HEK293 (cell line): Measurements from ENCODE around the gene ASB4.

Experiments used
- CTCF ChIA-PET: fragments of 350-600 bp; formaldehyde crosslinking; extraction: SDS; loops from one replicate; lab custom pipeline; 2021; ENCODE audit warnings: antibody characterized with exemption; lab: Yijun Ruan, JAX
- POLR2A ChIA-PET: fragments of 300-600 bp; formaldehyde crosslinking; extraction: SDS; loops from one replicate; lab custom pipeline; 2020; ENCODE audit warnings: antibody characterized with exemption, inconsistent platforms; lab: Yijun Ruan, JAX
- H3K27ac ChIP-seq: fragments of 200-500 bp; sonication (Bioruptor generic); 2 replicates; pipeline ENCODE4 v1.5.1; 2014; ENCODE audit warnings: low read depth, low read length, control low read depth, inconsistent platforms; ENCODE audit errors: extremely low read depth
- H3K36me3 ChIP-seq, 2 experiments: fragments of 200-500 bp in 1 of 2; sonication (Bioruptor generic) in 1 of 2; 1 replicate in 1 of 2; 2 replicates in 1 of 2; pipeline ENCODE4 v1.5.1; 2014 to 2017; ENCODE audit warnings: inconsistent platforms in 2 of 2, low read length in 2 of 2; ENCODE audit not compliant: control insufficient read depth in 2 of 2, insufficient read depth in 1 of 2
- H3K4me1 ChIP-seq: fragments of 200-500 bp; sonication (Bioruptor generic); 2 replicates; pipeline ENCODE4 v1.5.1; 2014; ENCODE audit warnings: mild to moderate bottlenecking, low read length, inconsistent platforms; ENCODE audit not compliant: control insufficient read depth, insufficient read depth
- H3K4me3 ChIP-seq: 2 replicates; pipeline ENCODE4 v1.5.1; 2011; ENCODE audit warnings: low read depth, mild to moderate bottlenecking, control low read depth, low read length, moderate library complexity
- H3K9me3 ChIP-seq: fragments of 200-500 bp; sonication (Bioruptor generic); 2 replicates; pipeline ENCODE4 v1.5.1; 2014; ENCODE audit warnings: low read depth, low read length, inconsistent platforms; ENCODE audit not compliant: control insufficient read depth, insufficient read depth
- GLIS1 ChIP-seq: fragments of 450-650 bp; formaldehyde crosslinking; IDR thresholded peaks from 2 replicates; pipeline ENCODE4 v1.5.1; 2016; ENCODE audit warnings: missing biosample characterization, missing genetic modification characterization
- KLF1 ChIP-seq: fragments of 450-650 bp; formaldehyde crosslinking; IDR thresholded peaks from 2 replicates; pipeline ENCODE4 v1.5.1; 2016; ENCODE audit warnings: missing biosample characterization, missing genetic modification characterization
- SETDB1 ChIP-seq: IDR thresholded peaks from one replicate; pipeline ENCODE4 v1.6.1; 2017; ENCODE audit warnings: mild to moderate bottlenecking, low read length, moderate library complexity, mixed read lengths; ENCODE audit not compliant: insufficient read length
- SP3 ChIP-seq: fragments of 450-650 bp; formaldehyde crosslinking; IDR thresholded peaks from 2 replicates; pipeline ENCODE4 v1.5.1; 2016; ENCODE audit warnings: missing biosample characterization, missing genetic modification characterization
- YY2 ChIP-seq: fragments of 450-650 bp; formaldehyde crosslinking; IDR thresholded peaks from 2 replicates; pipeline ENCODE4 v1.5.1; 2016; ENCODE audit warnings: missing biosample characterization, missing genetic modification characterization
- ZNF138 ChIP-seq: fragments of 450-650 bp; formaldehyde crosslinking; IDR thresholded peaks from 2 replicates; pipeline ENCODE4 v1.5.1; 2016; ENCODE audit warnings: missing biosample characterization, missing genetic modification characterization, borderline replicate concordance
- ZNF202 ChIP-seq: fragments of 450-650 bp; formaldehyde crosslinking; IDR thresholded peaks from 2 replicates; pipeline ENCODE4 v1.5.1; 2016; ENCODE audit warnings: missing biosample characterization, missing genetic modification characterization, borderline replicate concordance
- ZNF23 ChIP-seq: fragments of 450-650 bp; formaldehyde crosslinking; IDR thresholded peaks from 2 replicates; pipeline ENCODE4 v1.5.1; 2016; ENCODE audit warnings: missing biosample characterization, missing genetic modification characterization, borderline replicate concordance
- ZNF311 ChIP-seq: fragments of 450-650 bp; formaldehyde crosslinking; IDR thresholded peaks from 2 replicates; pipeline ENCODE4 v1.5.1; 2017; ENCODE audit warnings: missing biosample characterization, missing genetic modification characterization, borderline replicate concordance
- ZNF350 ChIP-seq: fragments of 450-650 bp; formaldehyde crosslinking; IDR thresholded peaks from 2 replicates; pipeline ENCODE4 v1.5.0; 2017; ENCODE audit warnings: missing biosample characterization, mild to moderate bottlenecking, missing genetic modification characterization
- ZNF423 ChIP-seq: fragments of 450-650 bp; formaldehyde crosslinking; IDR thresholded peaks from 2 replicates; pipeline ENCODE4 v1.5.1; 2016; ENCODE audit warnings: missing biosample characterization, missing genetic modification characterization
- ZNF626 ChIP-seq: fragments of 450-650 bp; sonication (Bioruptor Pico); formaldehyde crosslinking; IDR thresholded peaks from 2 replicates; pipeline ENCODE4 v1.5.1; 2018; ENCODE audit warnings: missing biosample characterization, missing genetic modification characterization, inconsistent platforms
- ZNF654 ChIP-seq: fragments of 450-650 bp; formaldehyde crosslinking; IDR thresholded peaks from 2 replicates; pipeline ENCODE4 v1.5.1; 2016; ENCODE audit warnings: low read depth, missing biosample characterization, missing genetic modification characterization
- ZNF670 ChIP-seq: fragments of 450-650 bp; formaldehyde crosslinking; IDR thresholded peaks from 2 replicates; pipeline ENCODE4 v1.5.1; 2016; ENCODE audit warnings: missing biosample characterization, missing genetic modification characterization, low read depth
- ZNF792 ChIP-seq: fragments of 450-650 bp; formaldehyde crosslinking; IDR thresholded peaks from 2 replicates; pipeline ENCODE4 v1.5.1; 2016; ENCODE audit warnings: missing biosample characterization, missing genetic modification characterization
- TF ChIP-seq, protein P1 (sequence below): fragments of 450-650 bp; formaldehyde crosslinking; conservative IDR thresholded peaks from 2 replicates; pipeline ENCODE4 v1.5.1; 2016; ENCODE audit warnings: low read depth, missing biosample characterization, missing genetic modification characterization
- TF ChIP-seq, protein P2 (sequence below): fragments of 450-650 bp; formaldehyde crosslinking; IDR thresholded peaks from 2 replicates; pipeline ENCODE4 v1.5.1; 2016; ENCODE audit warnings: missing biosample characterization, missing genetic modification characterization
- TF ChIP-seq, protein P3 (sequence below): fragments of 450-650 bp; formaldehyde crosslinking; IDR thresholded peaks from 2 replicates; pipeline ENCODE4 v1.5.1; 2016; ENCODE audit warnings: missing biosample characterization, missing genetic modification characterization
- TF ChIP-seq, protein P4 (sequence below): fragments of 450-650 bp; formaldehyde crosslinking; IDR thresholded peaks from 2 replicates; pipeline ENCODE4 v1.5.1; 2016; ENCODE audit warnings: missing biosample characterization, missing genetic modification characterization
- TF ChIP-seq, protein P5 (sequence below): fragments of 450-650 bp; formaldehyde crosslinking; IDR thresholded peaks from 2 replicates; pipeline ENCODE4 v1.5.1; 2016; ENCODE audit warnings: missing biosample characterization, missing genetic modification characterization

ASB4 gene

DNA sequence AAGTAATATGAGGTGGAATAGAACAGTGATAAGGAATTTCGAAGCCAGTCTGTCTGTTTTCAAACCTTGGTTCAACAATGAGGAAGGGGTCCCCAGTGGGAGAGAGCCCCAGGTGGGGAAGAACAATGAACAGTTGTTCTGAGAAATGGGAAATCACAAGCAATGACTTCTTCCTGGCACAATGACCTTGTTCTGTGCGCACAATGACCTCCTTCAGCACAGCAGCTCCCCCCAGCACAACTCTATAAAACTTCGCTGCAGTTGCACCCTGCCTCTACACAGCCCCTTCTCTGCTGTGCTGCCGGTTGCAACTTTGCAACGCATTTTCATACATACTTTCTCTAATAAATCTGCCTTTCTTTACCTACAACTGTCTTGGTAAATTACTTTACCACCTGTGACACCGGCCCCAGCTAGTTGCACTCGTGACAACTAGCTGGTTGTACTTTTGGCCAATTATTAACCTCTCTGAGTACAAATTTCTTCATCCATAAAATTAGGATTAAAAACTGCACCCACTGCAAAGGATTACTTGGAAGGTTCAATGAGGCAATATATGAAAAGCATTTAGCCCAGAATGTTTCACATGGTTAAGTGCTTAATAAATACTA is 40.5 kb downstream of the ASB4 start:
- ChIA-PET CTCF (interaction anchor here (0.6 to 9.5 kb wide), 22 partner anchors 10 to 962 kb away, joined by 3 to 324 read pairs (median 3); no protein-coding TSS in a partner anchor), POLR2A (interaction anchor here (0.6 kb wide), 1 partner anchor 27 kb away, joined by 3 read pairs; no protein-coding TSS in a partner anchor)
- H3K36me3 ChIP-seq = no peaks in the 10 kb centered on the region
- H3K4me3 ChIP-seq = no peak overlapping the region
- TF ChIP-seq ZNF311 = no peak
- no peak for TF ChIP-seq ZNF792 (tag by site-specific recombination)
- TF ChIP-seq, protein P1, sequence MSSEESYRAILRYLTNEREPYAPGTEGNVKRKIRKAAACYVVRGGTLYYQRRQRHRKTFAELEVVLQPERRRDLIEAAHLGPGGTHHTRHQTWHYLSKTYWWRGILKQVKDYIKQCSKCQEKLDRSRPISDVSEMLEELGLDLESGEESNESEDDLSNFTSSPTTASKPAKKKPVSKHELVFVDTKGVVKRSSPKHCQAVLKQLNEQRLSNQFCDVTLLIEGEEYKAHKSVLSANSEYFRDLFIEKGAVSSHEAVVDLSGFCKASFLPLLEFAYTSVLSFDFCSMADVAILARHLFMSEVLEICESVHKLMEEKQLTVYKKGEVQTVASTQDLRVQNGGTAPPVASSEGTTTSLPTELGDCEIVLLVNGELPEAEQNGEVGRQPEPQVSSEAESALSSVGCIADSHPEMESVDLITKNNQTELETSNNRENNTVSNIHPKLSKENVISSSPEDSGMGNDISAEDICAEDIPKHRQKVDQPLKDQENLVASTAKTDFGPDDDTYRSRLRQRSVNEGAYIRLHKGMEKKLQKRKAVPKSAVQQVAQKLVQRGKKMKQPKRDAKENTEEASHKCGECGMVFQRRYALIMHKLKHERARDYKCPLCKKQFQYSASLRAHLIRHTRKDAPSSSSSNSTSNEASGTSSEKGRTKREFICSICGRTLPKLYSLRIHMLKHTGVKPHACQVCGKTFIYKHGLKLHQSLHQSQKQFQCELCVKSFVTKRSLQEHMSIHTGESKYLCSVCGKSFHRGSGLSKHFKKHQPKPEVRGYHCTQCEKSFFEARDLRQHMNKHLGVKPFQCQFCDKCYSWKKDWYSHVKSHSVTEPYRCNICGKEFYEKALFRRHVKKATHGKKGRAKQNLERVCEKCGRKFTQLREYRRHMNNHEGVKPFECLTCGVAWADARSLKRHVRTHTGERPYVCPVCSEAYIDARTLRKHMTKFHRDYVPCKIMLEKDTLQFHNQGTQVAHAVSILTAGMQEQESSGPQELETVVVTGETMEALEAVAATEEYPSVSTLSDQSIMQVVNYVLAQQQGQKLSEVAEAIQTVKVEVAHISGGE (tag by site-specific recombination) = no peak
- no peak for TF ChIP-seq ZNF138 (tag by site-specific recombination)
- no peak for TF ChIP-seq SP3 (tag by site-specific recombination)
- TF ChIP-seq, protein P2, sequence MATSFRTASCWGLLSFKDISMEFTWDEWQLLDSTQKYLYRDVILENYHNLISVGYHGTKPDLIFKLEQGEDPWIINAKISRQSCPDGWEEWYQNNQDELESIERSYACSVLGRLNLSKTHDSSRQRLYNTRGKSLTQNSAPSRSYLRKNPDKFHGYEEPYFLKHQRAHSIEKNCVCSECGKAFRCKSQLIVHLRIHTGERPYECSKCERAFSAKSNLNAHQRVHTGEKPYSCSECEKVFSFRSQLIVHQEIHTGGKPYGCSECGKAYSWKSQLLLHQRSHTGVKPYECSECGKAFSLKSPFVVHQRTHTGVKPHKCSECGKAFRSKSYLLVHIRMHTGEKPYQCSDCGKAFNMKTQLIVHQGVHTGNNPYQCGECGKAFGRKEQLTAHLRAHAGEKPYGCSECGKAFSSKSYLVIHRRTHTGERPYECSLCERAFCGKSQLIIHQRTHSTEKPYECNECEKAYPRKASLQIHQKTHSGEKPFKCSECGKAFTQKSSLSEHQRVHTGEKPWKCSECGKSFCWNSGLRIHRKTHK (tag by site-specific recombination) = no peak
- TF ChIP-seq, protein P3, sequence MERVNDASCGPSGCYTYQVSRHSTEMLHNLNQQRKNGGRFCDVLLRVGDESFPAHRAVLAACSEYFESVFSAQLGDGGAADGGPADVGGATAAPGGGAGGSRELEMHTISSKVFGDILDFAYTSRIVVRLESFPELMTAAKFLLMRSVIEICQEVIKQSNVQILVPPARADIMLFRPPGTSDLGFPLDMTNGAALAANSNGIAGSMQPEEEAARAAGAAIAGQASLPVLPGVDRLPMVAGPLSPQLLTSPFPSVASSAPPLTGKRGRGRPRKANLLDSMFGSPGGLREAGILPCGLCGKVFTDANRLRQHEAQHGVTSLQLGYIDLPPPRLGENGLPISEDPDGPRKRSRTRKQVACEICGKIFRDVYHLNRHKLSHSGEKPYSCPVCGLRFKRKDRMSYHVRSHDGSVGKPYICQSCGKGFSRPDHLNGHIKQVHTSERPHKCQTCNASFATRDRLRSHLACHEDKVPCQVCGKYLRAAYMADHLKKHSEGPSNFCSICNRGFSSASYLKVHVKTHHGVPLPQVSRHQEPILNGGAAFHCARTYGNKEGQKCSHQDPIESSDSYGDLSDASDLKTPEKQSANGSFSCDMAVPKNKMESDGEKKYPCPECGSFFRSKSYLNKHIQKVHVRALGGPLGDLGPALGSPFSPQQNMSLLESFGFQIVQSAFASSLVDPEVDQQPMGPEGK = no peak
- no peak for TF ChIP-seq ZNF350 (tag by site-specific recombination)
- TF ChIP-seq ZNF23 = no peak
- no peak for TF ChIP-seq ZNF202 (tag by site-specific recombination)
- TF ChIP-seq, protein P4, sequence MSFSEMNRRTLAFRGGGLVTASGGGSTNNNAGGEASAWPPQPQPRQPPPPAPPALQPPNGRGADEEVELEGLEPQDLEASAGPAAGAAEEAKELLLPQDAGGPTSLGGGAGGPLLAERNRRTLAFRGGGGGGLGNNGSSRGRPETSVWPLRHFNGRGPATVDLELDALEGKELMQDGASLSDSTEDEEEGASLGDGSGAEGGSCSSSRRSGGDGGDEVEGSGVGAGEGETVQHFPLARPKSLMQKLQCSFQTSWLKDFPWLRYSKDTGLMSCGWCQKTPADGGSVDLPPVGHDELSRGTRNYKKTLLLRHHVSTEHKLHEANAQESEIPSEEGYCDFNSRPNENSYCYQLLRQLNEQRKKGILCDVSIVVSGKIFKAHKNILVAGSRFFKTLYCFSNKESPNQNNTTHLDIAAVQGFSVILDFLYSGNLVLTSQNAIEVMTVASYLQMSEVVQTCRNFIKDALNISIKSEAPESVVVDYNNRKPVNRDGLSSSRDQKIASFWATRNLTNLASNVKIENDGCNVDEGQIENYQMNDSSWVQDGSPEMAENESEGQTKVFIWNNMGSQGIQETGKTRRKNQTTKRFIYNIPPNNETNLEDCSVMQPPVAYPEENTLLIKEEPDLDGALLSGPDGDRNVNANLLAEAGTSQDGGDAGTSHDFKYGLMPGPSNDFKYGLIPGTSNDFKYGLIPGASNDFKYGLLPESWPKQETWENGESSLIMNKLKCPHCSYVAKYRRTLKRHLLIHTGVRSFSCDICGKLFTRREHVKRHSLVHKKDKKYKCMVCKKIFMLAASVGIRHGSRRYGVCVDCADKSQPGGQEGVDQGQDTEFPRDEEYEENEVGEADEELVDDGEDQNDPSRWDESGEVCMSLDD = no peak
- TF ChIP-seq ZNF670 (tag by site-specific recombination) = no peak
- TF ChIP-seq YY2 (tag by site-specific recombination) = no peak
- TF ChIP-seq ZNF423 = no peak
- TF ChIP-seq, protein P5, sequence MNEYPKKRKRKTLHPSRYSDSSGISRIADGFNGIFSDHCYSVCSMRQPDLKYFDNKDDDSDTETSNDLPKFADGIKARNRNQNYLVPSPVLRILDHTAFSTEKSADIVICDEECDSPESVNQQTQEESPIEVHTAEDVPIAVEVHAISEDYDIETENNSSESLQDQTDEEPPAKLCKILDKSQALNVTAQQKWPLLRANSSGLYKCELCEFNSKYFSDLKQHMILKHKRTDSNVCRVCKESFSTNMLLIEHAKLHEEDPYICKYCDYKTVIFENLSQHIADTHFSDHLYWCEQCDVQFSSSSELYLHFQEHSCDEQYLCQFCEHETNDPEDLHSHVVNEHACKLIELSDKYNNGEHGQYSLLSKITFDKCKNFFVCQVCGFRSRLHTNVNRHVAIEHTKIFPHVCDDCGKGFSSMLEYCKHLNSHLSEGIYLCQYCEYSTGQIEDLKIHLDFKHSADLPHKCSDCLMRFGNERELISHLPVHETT (tag by site-specific recombination) = no peak
- TF ChIP-seq GLIS1 = no peak
- TF ChIP-seq ZNF654 = no peak
- no peak for TF ChIP-seq SETDB1
- TF ChIP-seq KLF1 = no peak
- TF ChIP-seq ZNF626 = no peak
- no peaks in the 10 kb centered on the region for H3K4me1 ChIP-seq
- no peaks in the 10 kb centered on the region for H3K9me3 ChIP-seq
- H3K27ac ChIP-seq = no peak overlapping the region
